HEK293 (cell line): ENCODE data around the gene NUDT3.
A peak's percentile ranks its signal among the peaks of the same experiment; 100 is the strongest.

Experiments used
- FEZF1 ChIP-seq: fragments of 450-650 bp; formaldehyde crosslinking; IDR thresholded peaks from 2 replicates; pipeline ENCODE4 v1.5.1; 2016; ENCODE audit warnings: missing biosample characterization, missing genetic modification characterization
- HIC1 ChIP-seq: fragments of 450-650 bp; formaldehyde crosslinking; IDR thresholded peaks from 2 replicates; pipeline ENCODE4 v1.5.1; 2016; ENCODE audit warnings: missing biosample characterization, missing genetic modification characterization
- IKZF3 ChIP-seq: fragments of 450-650 bp; IDR thresholded peaks from 2 replicates; pipeline ENCODE4 v1.5.0; 2018; ENCODE audit warnings: missing biosample characterization, mild to moderate bottlenecking, missing genetic modification characterization, moderate library complexity
- MYNN ChIP-seq: fragments of 450-650 bp; formaldehyde crosslinking; IDR thresholded peaks from 2 replicates; pipeline ENCODE4 v1.5.1; 2016; ENCODE audit warnings: missing biosample characterization, missing genetic modification characterization, borderline replicate concordance
- OVOL3 ChIP-seq: fragments of 450-650 bp; formaldehyde crosslinking; IDR thresholded peaks from 2 replicates; pipeline ENCODE4 v1.5.1; 2016; ENCODE audit warnings: missing biosample characterization, missing genetic modification characterization
- SALL2 ChIP-seq: fragments of 450-650 bp; formaldehyde crosslinking; IDR thresholded peaks from 2 replicates; pipeline ENCODE4 v1.5.0; 2017; ENCODE audit warnings: missing biosample characterization, mild to moderate bottlenecking, missing genetic modification characterization, borderline replicate concordance
- SP7 ChIP-seq: fragments of 450-650 bp; formaldehyde crosslinking; IDR thresholded peaks from 2 replicates; pipeline ENCODE4 v1.5.1; 2016; ENCODE audit warnings: missing biosample characterization, missing genetic modification characterization
- YY2 ChIP-seq: fragments of 450-650 bp; formaldehyde crosslinking; IDR thresholded peaks from 2 replicates; pipeline ENCODE4 v1.5.1; 2016; ENCODE audit warnings: missing biosample characterization, missing genetic modification characterization
- ZBTB10 ChIP-seq: fragments of 450-650 bp; formaldehyde crosslinking; IDR thresholded peaks from 2 replicates; pipeline ENCODE4 v1.5.1; 2016; ENCODE audit warnings: missing biosample characterization, missing genetic modification characterization
- ZBTB17 ChIP-seq: fragments of 450-650 bp; formaldehyde crosslinking; IDR thresholded peaks from 2 replicates; pipeline ENCODE4 v1.5.1; 2016; ENCODE audit warnings: missing biosample characterization, missing genetic modification characterization
- ZFP69B ChIP-seq: fragments of 450-650 bp; formaldehyde crosslinking; IDR thresholded peaks from 2 replicates; pipeline ENCODE4 v1.5.1; 2016; ENCODE audit warnings: missing biosample characterization, missing genetic modification characterization
- ZNF10 ChIP-seq: fragments of 450-650 bp; formaldehyde crosslinking; IDR thresholded peaks from 2 replicates; pipeline ENCODE4 v1.5.1; 2017; ENCODE audit warnings: missing biosample characterization, missing genetic modification characterization
- ZNF138 ChIP-seq: fragments of 450-650 bp; formaldehyde crosslinking; IDR thresholded peaks from 2 replicates; pipeline ENCODE4 v1.5.1; 2016; ENCODE audit warnings: missing biosample characterization, missing genetic modification characterization, borderline replicate concordance
- ZNF24 ChIP-seq: fragments of 450-650 bp; formaldehyde crosslinking; IDR thresholded peaks from 2 replicates; pipeline ENCODE4 v1.5.1; 2016; ENCODE audit warnings: missing biosample characterization, missing genetic modification characterization
- ZNF341 ChIP-seq: fragments of 450-650 bp; formaldehyde crosslinking; IDR thresholded peaks from 2 replicates; pipeline ENCODE4; 2016; ENCODE audit warnings: low read depth, missing biosample characterization, missing genetic modification characterization
- ZNF366 ChIP-seq: fragments of 450-650 bp; formaldehyde crosslinking; conservative IDR thresholded peaks from 2 replicates; pipeline ENCODE4 v1.5.1; 2016; ENCODE audit warnings: missing biosample characterization, missing genetic modification characterization
- ZNF391 ChIP-seq: fragments of 450-650 bp; formaldehyde crosslinking; IDR thresholded peaks from 2 replicates; pipeline ENCODE4 v1.5.1; 2016; ENCODE audit warnings: low read depth, missing biosample characterization, missing genetic modification characterization, borderline replicate concordance
- ZNF48 ChIP-seq: fragments of 450-650 bp; formaldehyde crosslinking; IDR thresholded peaks from 2 replicates; pipeline ENCODE4 v1.5.1; 2016; ENCODE audit warnings: missing biosample characterization, missing genetic modification characterization
- ZNF513 ChIP-seq: fragments of 450-650 bp; IDR thresholded peaks from 2 replicates; pipeline ENCODE4 v1.5.1; 2018; ENCODE audit warnings: missing biosample characterization, missing genetic modification characterization
- ZNF514 ChIP-seq: fragments of 450-650 bp; formaldehyde crosslinking; IDR thresholded peaks from 2 replicates; pipeline ENCODE4 v1.5.1; 2016; ENCODE audit warnings: missing biosample characterization, missing genetic modification characterization
- ZNF544 ChIP-seq: fragments of 450-650 bp; formaldehyde crosslinking; IDR thresholded peaks from 2 replicates; pipeline ENCODE4 v1.5.0; 2017; ENCODE audit warnings: missing biosample characterization, missing genetic modification characterization
- ZNF561 ChIP-seq: fragments of 450-650 bp; IDR thresholded peaks from 2 replicates; pipeline ENCODE4 v1.5.1; 2018; ENCODE audit warnings: missing biosample characterization, missing genetic modification characterization, borderline replicate concordance
- ZNF610 ChIP-seq: fragments of 450-650 bp; formaldehyde crosslinking; IDR thresholded peaks from 2 replicates; pipeline ENCODE4 v1.5.1; 2016; ENCODE audit warnings: missing biosample characterization, missing genetic modification characterization, borderline replicate concordance
- ZNF624 ChIP-seq: fragments of 450-650 bp; formaldehyde crosslinking; IDR thresholded peaks from 2 replicates; pipeline ENCODE4 v1.5.1; 2017; ENCODE audit warnings: missing biosample characterization, missing genetic modification characterization
- ZNF660 ChIP-seq: fragments of 450-650 bp; IDR thresholded peaks from 2 replicates; pipeline ENCODE4 v1.5.1; 2018; ENCODE audit warnings: missing biosample characterization, mild to moderate bottlenecking, missing genetic modification characterization
- ZNF692 ChIP-seq: fragments of 450-650 bp; formaldehyde crosslinking; IDR thresholded peaks from 2 replicates; pipeline ENCODE4 v1.5.1; 2016; ENCODE audit warnings: missing biosample characterization, missing genetic modification characterization
- ZSCAN18 ChIP-seq: fragments of 450-650 bp; formaldehyde crosslinking; IDR thresholded peaks from 2 replicates; pipeline ENCODE4 v1.5.1; 2016; ENCODE audit warnings: missing biosample characterization, missing genetic modification characterization
- ZSCAN30 ChIP-seq: fragments of 450-650 bp; IDR thresholded peaks from 2 replicates; pipeline ENCODE4 v1.5.1; 2018; ENCODE audit warnings: missing biosample characterization, mild to moderate bottlenecking, missing genetic modification characterization, moderate library complexity
- ZSCAN5A ChIP-seq: fragments of 450-650 bp; formaldehyde crosslinking; IDR thresholded peaks from 2 replicates; pipeline ENCODE4 v1.5.1; 2016; ENCODE audit warnings: missing biosample characterization, missing genetic modification characterization

NUDT3 gene

GRCh38 chr6:34324738-34325444 is 67.6 kb downstream of the NUDT3 start (continued):
- TF ChIP-seq ZNF366 (tag by site-specific recombination): peak; percentile 62
- TF ChIP-seq ZNF341 (tag by site-specific recombination): no peak
- no peak for TF ChIP-seq ZSCAN5A (tag by site-specific recombination)
- no peak for TF ChIP-seq ZNF391 (tag by site-specific recombination)
- peak; percentile 58 for TF ChIP-seq SP7
- no peak for TF ChIP-seq ZSCAN18 (tag by site-specific recombination)
- TF ChIP-seq ZNF610 (tag by site-specific recombination): no peak
- TF ChIP-seq MYNN: no peak
- TF ChIP-seq ZNF138 (tag by site-specific recombination): no peak
- peak; percentile 58 for TF ChIP-seq ZNF513
- TF ChIP-seq YY2 (tag by site-specific recombination): 0 out of 2 replicates have a peak, but pooled peaks have one; percentile 28
- TF ChIP-seq ZNF561 (tag by site-specific recombination): 0 out of 2 replicates have a peak, but pooled peaks have one; percentile 20
- no peak for TF ChIP-seq ZNF48 (tag by site-specific recombination)
- TF ChIP-seq ZSCAN30 (tag by site-specific recombination): peak; percentile 61; the same call in 1 of the 2 replicates
- no peak for TF ChIP-seq HIC1 (tag by site-specific recombination)
- TF ChIP-seq ZNF10 (tag by site-specific recombination): peak; percentile 26; the same call in 1 of the 2 replicates
- TF ChIP-seq IKZF3 (tag by site-specific recombination): peak; percentile 53; the same call in 1 of the 2 replicates
- TF ChIP-seq ZFP69B: peak; percentile 77; the same call in 1 of the 2 replicates
- TF ChIP-seq ZBTB10 (tag by site-specific recombination): no peak
- no peak for TF ChIP-seq SALL2 (tag by site-specific recombination)
- TF ChIP-seq FEZF1 (tag by site-specific recombination): peak; percentile 8; the same call in 1 of the 2 replicates
- no peak for TF ChIP-seq ZNF544
- no peak for TF ChIP-seq OVOL3
- no peak for TF ChIP-seq ZNF514 (tag by site-specific recombination)
- peak; percentile 92 for TF ChIP-seq ZBTB17 (tag by site-specific recombination)
- peak; percentile 55; the same call in 1 of the 2 replicates for TF ChIP-seq ZNF660 (tag by site-specific recombination)
- TF ChIP-seq ZNF692: peak; percentile 85
- no peak for TF ChIP-seq ZNF624 (tag by site-specific recombination)
- TF ChIP-seq ZNF24 (tag by site-specific recombination): peak; percentile 63; the same call in 1 of the 2 replicates
